BLaER1 treated with 17β-estradiol and CSF1 and Interleukin-3, amounts not matched to agents 10 nM and 100 nM (cell line): ENCODE data around the gene MYO5C.

Experiments
- H3K27ac ChIP-seq, 11 experiments: shearing (Covaris generic); formaldehyde crosslinking; 2 replicates each; pipeline ENCODE4 v1.8.1; 2022
- H3K27me3 ChIP-seq, 11 experiments: shearing (Covaris generic); formaldehyde crosslinking; 2 replicates each; pipeline ENCODE4 v1.8.1; 2022
- H3K36me3 ChIP-seq, 11 experiments: shearing (Covaris generic); formaldehyde crosslinking; 2 replicates each; pipeline ENCODE4 v1.8.1; 2022
- H3K4me1 ChIP-seq, 10 experiments: shearing (Covaris generic); formaldehyde crosslinking; 2 replicates each; pipeline ENCODE4 v1.8.1; 2022
- H3K4me2 ChIP-seq, 11 experiments: shearing (Covaris generic); formaldehyde crosslinking; 2 replicates each; pipeline ENCODE4 v1.8.1; 2022
- H3K4me3 ChIP-seq, 10 experiments: shearing (Covaris generic); formaldehyde crosslinking; 2 replicates each; pipeline ENCODE4 v1.8.1; 2022
- H3K9ac ChIP-seq, 11 experiments: shearing (Covaris generic); formaldehyde crosslinking; 2 replicates each; pipeline ENCODE4 v1.8.1; 2022
- H3K9me3 ChIP-seq, 11 experiments: shearing (Covaris generic); formaldehyde crosslinking; replicated peaks in 1 of 11; 2 replicates each; pipeline ENCODE4 v1.8.1; 2022
- H4K20me1 ChIP-seq, 11 experiments: shearing (Covaris generic); formaldehyde crosslinking; 2 replicates each; pipeline ENCODE4 v1.8.1; 2022
- Cebpa-rat ChIP-seq, 11 experiments: shearing (Covaris generic); IDR thresholded peaks; 2 replicates each; pipeline ENCODE4 v1.8.1; 2022

Gene MYO5C

GRCh38 chr15:52259503-52259902 is 36.1 kb downstream of the MYO5C start:
- peaks cover 28 to 44% (median 36%) of the 10 kb centered on the region in 10 experiments for H3K4me1 ChIP-seq
- no peak for TF ChIP-seq Cebpa-rat (IDR thresholded peaks at IDR 0.05)
- no peak overlapping the region for H3K27ac ChIP-seq

GRCh38 chr15:52258461-52258860 is 37.1 kb downstream of the MYO5C start:
- Histone ChIP-seq H3K9ac (no peak overlapping the region), H3K4me2 (no peak overlapping the region), H3K36me3 (peaks cover 0 to 32% (median 5%) of the 10 kb centered on the region in 11 experiments; a peak in 10 of 22 replicates), H3K27ac (no peak overlapping the region), H4K20me1 (no peaks in the 10 kb centered on the region), H3K4me1 (peaks cover 38 to 50% (median 42%) of the 10 kb centered on the region in 10 experiments), H3K9me3 (no peaks in the 10 kb centered on the region), H3K27me3 (no peaks in the 10 kb centered on the region), H3K4me3 (no peak overlapping the region)
- no peak for TF ChIP-seq Cebpa-rat (IDR thresholded peaks at IDR 0.05)

More at GRCh38 chr15:52259503-52259902, 36.1 kb downstream of the MYO5C start:
- Histone ChIP-seq H3K4me2 (no peak overlapping the region), H3K36me3 (peaks cover 0 to 37% (median 13%) of the 10 kb centered on the region in 11 experiments; a peak in 12 of 22 replicates), H4K20me1 (no peaks in the 10 kb centered on the region), H3K9ac (no peak overlapping the region), H3K9me3 (no peaks in the 10 kb centered on the region), H3K27me3 (no peaks in the 10 kb centered on the region), H3K4me3 (no peak overlapping the region)

GRCh38 chr15:52257734-52258062 is 37.9 kb downstream of the MYO5C start:
- Histone ChIP-seq H3K9ac (no peak overlapping the region), H3K27me3 (no peaks in the 10 kb centered on the region), H4K20me1 (no peaks in the 10 kb centered on the region), H3K36me3 (peaks cover 0 to 32% (median 0%) of the 10 kb centered on the region in 11 experiments; a peak in 8 of 22 replicates), H3K27ac (no peak overlapping the region), H3K9me3 (no peaks in the 10 kb centered on the region), H3K4me1 (peaks cover 42 to 47% (median 45%) of the 10 kb centered on the region in 10 experiments), H3K4me2 (peak overlapping the region in 3 of 11 experiments; percentile 16 to 29 (median 28); a peak in 3 of 22 replicates), H3K4me3 (no peak overlapping the region)
- TF ChIP-seq Cebpa-rat (IDR thresholded peaks at IDR 0.05), result no peak

GRCh38 chr15:52256930-52257733 is 38.5 kb downstream of the MYO5C start:
- H4K20me1 ChIP-seq, result no peaks in the 10 kb centered on the region
- peaks cover 37 to 46% (median 41%) of the 10 kb centered on the region in 10 experiments for H3K4me1 ChIP-seq
- H3K27ac ChIP-seq, result no peak overlapping the region
- H3K9me3 ChIP-seq, result no peaks in the 10 kb centered on the region
- no peak overlapping the region for H3K4me3 ChIP-seq
- H3K4me2 ChIP-seq, result peak overlapping the region in 8 of 11 experiments; percentile 8 to 69 (median 28); a peak in 7 of 22 replicates
- no peaks in the 10 kb centered on the region for H3K27me3 ChIP-seq
- no peak overlapping the region for H3K9ac ChIP-seq
- TF ChIP-seq Cebpa-rat (IDR thresholded peaks at IDR 0.05), result no peak
- H3K36me3 ChIP-seq, result peaks cover 0 to 29% (median 0%) of the 10 kb centered on the region in 11 experiments; a peak in 7 of 22 replicates

- no peak for TF ChIP-seq Cebpa-rat (IDR thresholded peaks at IDR 0.05)
- no peaks in the 10 kb centered on the region for H3K9me3 ChIP-seq
- no peaks in the 10 kb centered on the region for H4K20me1 ChIP-seq
- no peaks in the 10 kb centered on the region for H3K27me3 ChIP-seq
- peaks cover 30 to 45% (median 33%) of the 10 kb centered on the region in 10 experiments for H3K4me1 ChIP-seq
- H3K4me3 ChIP-seq, result no peak overlapping the region
- peaks cover 0 to 32% (median 0%) of the 10 kb centered on the region in 11 experiments; a peak in 8 of 22 replicates for H3K36me3 ChIP-seq
- peak overlapping the region in 7 of 11 experiments; percentile 8 to 69 (median 34); a peak in 7 of 22 replicates for H3K4me2 ChIP-seq
- H3K27ac ChIP-seq, result no peak overlapping the region
- H3K9ac ChIP-seq, result no peak overlapping the region
These were observed 39.2 kb downstream of the MYO5C start for GRCh38 chr15:52256366-52256765.

- Histone ChIP-seq H3K27me3 (no peaks in the 10 kb centered on the region), H3K4me2 (no peak overlapping the region), H3K4me3 (no peak overlapping the region), H3K4me1 (peaks cover 30 to 44% (median 33%) of the 10 kb centered on the region in 10 experiments), H3K9ac (no peak overlapping the region), H4K20me1 (no peaks in the 10 kb centered on the region), H3K36me3 (peaks cover 0 to 35% (median 0%) of the 10 kb centered on the region in 11 experiments; a peak in 8 of 22 replicates), H3K27ac (no peak overlapping the region), H3K9me3 (no peaks in the 10 kb centered on the region)
- no peak for TF ChIP-seq Cebpa-rat (IDR thresholded peaks at IDR 0.05)
These were observed 39.7 kb downstream of the MYO5C start for GRCh38 chr15:52255935-52256334.

- TF ChIP-seq Cebpa-rat (IDR thresholded peaks at IDR 0.05), result no peak
- peaks cover 30 to 44% (median 33%) of the 10 kb centered on the region in 10 experiments for H3K4me1 ChIP-seq
- no peak overlapping the region for H3K9ac ChIP-seq
- H3K27ac ChIP-seq, result peak overlapping the region in 4 of 11 experiments; percentile 5 to 26 (median 22); a peak in 3 of 22 replicates
- H3K9me3 ChIP-seq, result no peaks in the 10 kb centered on the region
- H3K4me3 ChIP-seq, result no peak overlapping the region
- H4K20me1 ChIP-seq, result no peaks in the 10 kb centered on the region
- H3K4me2 ChIP-seq, result peak overlapping the region in 10 of 11 experiments; percentile 31 to 71 (median 58); a peak in 17 of 22 replicates
- H3K36me3 ChIP-seq, result peaks cover 0 to 36% (median 4%) of the 10 kb centered on the region in 11 experiments; a peak in 8 of 22 replicates
- H3K27me3 ChIP-seq, result no peaks in the 10 kb centered on the region
These were observed 40.6 kb downstream of the MYO5C start for GRCh38 chr15:52255008-52255407.

GRCh38 chr15:52254391-52254790 is 41.2 kb downstream of the MYO5C start:
- TF ChIP-seq Cebpa-rat (IDR thresholded peaks at IDR 0.05), result no peak
- Histone ChIP-seq H3K27me3 (no peaks in the 10 kb centered on the region), H3K4me3 (no peak overlapping the region), H3K27ac (peak overlapping the region in 5 of 11 experiments; percentile 7 to 45 (median 24); a peak in 7 of 22 replicates), H3K9me3 (no peaks in the 10 kb centered on the region), H3K4me2 (peak overlapping the region; percentile 19 to 80 (median 63)), H3K9ac (peak overlapping the region in 1 of 11 experiments; percentile 0; a peak in 1 of 22 replicates), H4K20me1 (no peaks in the 10 kb centered on the region), H3K4me1 (peaks cover 30 to 44% (median 33%) of the 10 kb centered on the region in 10 experiments), H3K36me3 (peaks cover 0 to 37% (median 4%) of the 10 kb centered on the region in 11 experiments; a peak in 9 of 22 replicates)

- Histone ChIP-seq H3K9me3 (no peaks in the 10 kb centered on the region), H3K27me3 (no peaks in the 10 kb centered on the region), H3K4me2 (peak overlapping the region in 4 of 11 experiments; percentile 24 to 78 (median 68); a peak in 8 of 22 replicates), H3K9ac (0 out of 22 replicates have a peak overlapping the region, but pooled peaks of 1 of the 11 experiments have one; percentile 9), H3K27ac (peak overlapping the region in 3 of 11 experiments; percentile 3 to 38 (median 21); a peak in 2 of 22 replicates), H4K20me1 (no peaks in the 10 kb centered on the region), H3K36me3 (peaks cover 0 to 50% (median 4%) of the 10 kb centered on the region in 11 experiments; a peak in 9 of 22 replicates), H3K4me3 (no peak overlapping the region), H3K4me1 (peaks cover 29 to 47% (median 31%) of the 10 kb centered on the region in 10 experiments)
- no peak for TF ChIP-seq Cebpa-rat (IDR thresholded peaks at IDR 0.05)
These were observed 42.8 kb downstream of the MYO5C start for GRCh38 chr15:52252781-52253180.
